WTC11 (cell line): ENCODE results near the gene VWA7.
A peak's percentile ranks its signal among the peaks of the same experiment; 100 is the strongest.

ENCODE experiments used
- E2F1 ChIP-seq: sonication (generic); formaldehyde crosslinking; IDR thresholded peaks from 2 replicates; pipeline ENCODE4 v1.8.0; 2022; ENCODE audit warnings: mild to moderate bottlenecking, missing genetic modification reagents
- FOXP4 ChIP-seq: sonication (generic); formaldehyde crosslinking; IDR thresholded peaks from 2 replicates; pipeline ENCODE4 v1.8.0; 2022; ENCODE audit warnings: mild to moderate bottlenecking, missing genetic modification reagents
- HMGA2 ChIP-seq: fragments of 250-450 bp; sonication (Bioruptor Pico); IDR thresholded peaks from 2 replicates; pipeline ENCODE4 v1.4.0; 2021; ENCODE audit warnings: mild to moderate bottlenecking, moderate library complexity
- JUN ChIP-seq: sonication (generic); formaldehyde crosslinking; IDR thresholded peaks from 2 replicates; pipeline ENCODE4 v1.8.0; 2023; ENCODE audit warnings: mild to moderate bottlenecking, missing genetic modification reagents
- NR3C1 ChIP-seq: sonication (generic); formaldehyde crosslinking; conservative IDR thresholded peaks from 2 replicates; pipeline ENCODE4 v1.8.1; 2023; ENCODE audit warnings: low read depth, mild to moderate bottlenecking, missing genetic modification reagents
- RELA ChIP-seq: sonication (generic); formaldehyde crosslinking; IDR thresholded peaks from 2 replicates; pipeline ENCODE4 v1.8.1; 2022; ENCODE audit warnings: missing genetic modification reagents, mild to moderate bottlenecking, borderline replicate concordance
- TCF7 ChIP-seq: sonication (generic); formaldehyde crosslinking; IDR thresholded peaks from 2 replicates; pipeline ENCODE4 v1.8.0; 2022; ENCODE audit warnings: mild to moderate bottlenecking, low read depth, missing genetic modification reagents, moderate library complexity
- TEAD1 ChIP-seq: sonication (generic); formaldehyde crosslinking; IDR thresholded peaks from 2 replicates; pipeline ENCODE4 v1.8.0; 2022; ENCODE audit warnings: mild to moderate bottlenecking, missing genetic modification reagents
- ZNF281 ChIP-seq: sonication (generic); formaldehyde crosslinking; IDR thresholded peaks from 2 replicates; pipeline ENCODE4 v1.8.0; 2023; ENCODE audit warnings: mild to moderate bottlenecking, missing genetic modification reagents
- TF ChIP-seq, protein P1 (sequence below): fragments of 200-600 bp; IDR thresholded peaks from 2 replicates; pipeline ENCODE4 v1.8.0; 2022; ENCODE audit warnings: antibody characterized with exemption
- TF ChIP-seq, protein P2 (sequence below): sonication (generic); formaldehyde crosslinking; IDR thresholded peaks from 2 replicates; pipeline ENCODE4 v1.8.0; 2022; ENCODE audit warnings: mild to moderate bottlenecking, missing genetic modification reagents
- TF ChIP-seq, protein P3 (sequence below): sonication (generic); formaldehyde crosslinking; IDR thresholded peaks from 2 replicates; pipeline ENCODE4 v1.8.0; 2022; ENCODE audit warnings: missing genetic modification reagents

DNA sequence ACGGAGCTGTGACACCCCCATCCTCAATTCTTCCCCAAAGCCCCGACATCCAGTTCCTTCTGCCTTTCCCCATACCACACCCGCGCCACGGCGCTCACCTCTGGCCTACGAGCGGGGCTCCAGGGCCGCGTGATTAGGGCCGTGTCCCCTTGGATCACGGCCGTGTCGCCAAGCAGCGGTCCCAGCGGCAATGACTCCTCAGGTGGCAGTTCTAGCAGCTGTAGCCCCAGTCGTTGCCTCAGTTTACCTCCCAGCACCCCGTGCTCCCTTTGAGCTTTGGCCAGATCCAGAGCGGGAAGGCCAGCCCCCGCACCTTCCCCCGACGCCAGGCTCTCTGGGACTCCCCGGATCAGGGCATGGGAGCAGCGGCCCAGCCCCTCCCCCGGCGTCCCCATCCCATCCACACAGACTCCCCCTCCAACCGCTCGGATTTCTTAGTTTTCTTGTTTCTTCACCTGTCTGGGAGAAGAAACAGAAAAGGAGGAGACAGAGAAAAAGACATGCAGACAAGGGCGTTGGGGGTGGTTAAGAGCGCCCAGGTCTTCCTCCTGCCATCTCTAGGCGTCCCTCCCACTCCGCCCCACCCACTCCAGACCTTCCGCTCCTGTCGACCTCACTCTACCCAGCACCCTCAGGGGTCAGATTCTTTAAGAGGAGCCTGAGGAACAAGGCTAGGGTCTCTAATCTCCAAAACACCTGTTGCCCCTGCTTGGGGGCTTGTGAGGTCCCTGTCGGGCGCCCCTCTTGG is 48.2 kb downstream of the VWA7 start, which contains the start of gene DDAH2:
- TF ChIP-seq, protein P1, sequence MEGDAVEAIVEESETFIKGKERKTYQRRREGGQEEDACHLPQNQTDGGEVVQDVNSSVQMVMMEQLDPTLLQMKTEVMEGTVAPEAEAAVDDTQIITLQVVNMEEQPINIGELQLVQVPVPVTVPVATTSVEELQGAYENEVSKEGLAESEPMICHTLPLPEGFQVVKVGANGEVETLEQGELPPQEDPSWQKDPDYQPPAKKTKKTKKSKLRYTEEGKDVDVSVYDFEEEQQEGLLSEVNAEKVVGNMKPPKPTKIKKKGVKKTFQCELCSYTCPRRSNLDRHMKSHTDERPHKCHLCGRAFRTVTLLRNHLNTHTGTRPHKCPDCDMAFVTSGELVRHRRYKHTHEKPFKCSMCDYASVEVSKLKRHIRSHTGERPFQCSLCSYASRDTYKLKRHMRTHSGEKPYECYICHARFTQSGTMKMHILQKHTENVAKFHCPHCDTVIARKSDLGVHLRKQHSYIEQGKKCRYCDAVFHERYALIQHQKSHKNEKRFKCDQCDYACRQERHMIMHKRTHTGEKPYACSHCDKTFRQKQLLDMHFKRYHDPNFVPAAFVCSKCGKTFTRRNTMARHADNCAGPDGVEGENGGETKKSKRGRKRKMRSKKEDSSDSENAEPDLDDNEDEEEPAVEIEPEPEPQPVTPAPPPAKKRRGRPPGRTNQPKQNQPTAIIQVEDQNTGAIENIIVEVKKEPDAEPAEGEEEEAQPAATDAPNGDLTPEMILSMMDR: 0 out of 2 replicates have a peak, but pooled peaks have one; percentile 21
- no peak for TF ChIP-seq E2F1 (CRISPR knock-in tag)
- no peak for TF ChIP-seq HMGA2
- no peak for TF ChIP-seq FOXP4 (CRISPR knock-in tag)
- TF ChIP-seq NR3C1 (CRISPR knock-in tag): no peak
- TF ChIP-seq, protein P2, sequence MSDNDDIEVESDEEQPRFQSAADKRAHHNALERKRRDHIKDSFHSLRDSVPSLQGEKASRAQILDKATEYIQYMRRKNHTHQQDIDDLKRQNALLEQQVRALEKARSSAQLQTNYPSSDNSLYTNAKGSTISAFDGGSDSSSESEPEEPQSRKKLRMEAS (CRISPR knock-in tag): no peak
- no peak for TF ChIP-seq RELA (CRISPR knock-in tag)
- TF ChIP-seq, protein P3, sequence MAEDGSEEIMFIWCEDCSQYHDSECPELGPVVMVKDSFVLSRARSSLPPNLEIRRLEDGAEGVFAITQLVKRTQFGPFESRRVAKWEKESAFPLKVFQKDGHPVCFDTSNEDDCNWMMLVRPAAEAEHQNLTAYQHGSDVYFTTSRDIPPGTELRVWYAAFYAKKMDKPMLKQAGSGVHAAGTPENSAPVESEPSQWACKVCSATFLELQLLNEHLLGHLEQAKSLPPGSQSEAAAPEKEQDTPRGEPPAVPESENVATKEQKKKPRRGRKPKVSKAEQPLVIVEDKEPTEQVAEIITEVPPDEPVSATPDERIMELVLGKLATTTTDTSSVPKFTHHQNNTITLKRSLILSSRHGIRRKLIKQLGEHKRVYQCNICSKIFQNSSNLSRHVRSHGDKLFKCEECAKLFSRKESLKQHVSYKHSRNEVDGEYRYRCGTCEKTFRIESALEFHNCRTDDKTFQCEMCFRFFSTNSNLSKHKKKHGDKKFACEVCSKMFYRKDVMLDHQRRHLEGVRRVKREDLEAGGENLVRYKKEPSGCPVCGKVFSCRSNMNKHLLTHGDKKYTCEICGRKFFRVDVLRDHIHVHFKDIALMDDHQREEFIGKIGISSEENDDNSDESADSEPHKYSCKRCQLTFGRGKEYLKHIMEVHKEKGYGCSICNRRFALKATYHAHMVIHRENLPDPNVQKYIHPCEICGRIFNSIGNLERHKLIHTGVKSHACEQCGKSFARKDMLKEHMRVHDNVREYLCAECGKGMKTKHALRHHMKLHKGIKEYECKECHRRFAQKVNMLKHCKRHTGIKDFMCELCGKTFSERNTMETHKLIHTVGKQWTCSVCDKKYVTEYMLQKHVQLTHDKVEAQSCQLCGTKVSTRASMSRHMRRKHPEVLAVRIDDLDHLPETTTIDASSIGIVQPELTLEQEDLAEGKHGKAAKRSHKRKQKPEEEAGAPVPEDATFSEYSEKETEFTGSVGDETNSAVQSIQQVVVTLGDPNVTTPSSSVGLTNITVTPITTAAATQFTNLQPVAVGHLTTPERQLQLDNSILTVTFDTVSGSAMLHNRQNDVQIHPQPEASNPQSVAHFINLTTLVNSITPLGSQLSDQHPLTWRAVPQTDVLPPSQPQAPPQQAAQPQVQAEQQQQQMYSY (CRISPR knock-in tag): no peak; the same call in 1 of the 2 replicates
- no peak for TF ChIP-seq ZNF281 (CRISPR knock-in tag)
- no peak for TF ChIP-seq JUN (CRISPR knock-in tag)
- TF ChIP-seq TEAD1: no peak
- no peak for TF ChIP-seq TCF7
